ENCODE measurements around the gene CTF1.
"Not testable (repeated sequence)": the region's sequence is repeated elsewhere in the genome, so short reads cannot be mapped to it uniquely, and the experiment has no call there.

CTF1 gene

GRCh38 chr16:30930160-30930571 lies 33.8 kb downstream of the CTF1 start:
- no peak for DNase-seq (ENCODE audit: low read depth, low spot score)

DNA sequence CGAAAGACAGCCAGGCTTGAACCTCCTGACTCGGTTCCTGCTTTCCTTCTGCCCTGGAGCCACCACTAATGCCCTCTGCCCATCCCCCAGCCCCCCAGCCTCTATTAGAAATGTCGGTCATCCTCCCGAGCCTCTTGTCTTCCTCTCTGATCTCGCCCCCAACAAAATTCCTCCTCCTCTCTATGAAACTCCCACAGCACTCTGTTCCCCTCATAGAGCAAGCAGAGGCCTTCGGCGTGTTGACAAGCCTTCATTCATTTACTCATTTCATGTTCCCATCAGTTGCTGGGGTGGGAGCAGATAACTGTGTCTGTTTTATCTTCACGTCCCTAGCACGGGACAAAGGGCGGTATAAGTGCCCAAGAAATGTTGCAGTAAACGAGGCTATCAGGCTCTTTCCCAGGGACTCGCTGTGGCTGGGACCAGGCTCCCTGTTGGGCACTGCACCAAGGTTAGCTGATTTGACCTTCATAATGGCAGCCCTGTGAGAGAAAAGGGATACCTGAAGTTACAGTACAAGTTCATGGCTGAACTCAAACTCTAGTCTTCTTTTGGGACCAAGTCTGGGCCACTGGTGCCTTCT lies 34.7 kb downstream of the CTF1 start:
- no peak for DNase-seq (ENCODE audit: low read depth, low spot score)

DNA sequence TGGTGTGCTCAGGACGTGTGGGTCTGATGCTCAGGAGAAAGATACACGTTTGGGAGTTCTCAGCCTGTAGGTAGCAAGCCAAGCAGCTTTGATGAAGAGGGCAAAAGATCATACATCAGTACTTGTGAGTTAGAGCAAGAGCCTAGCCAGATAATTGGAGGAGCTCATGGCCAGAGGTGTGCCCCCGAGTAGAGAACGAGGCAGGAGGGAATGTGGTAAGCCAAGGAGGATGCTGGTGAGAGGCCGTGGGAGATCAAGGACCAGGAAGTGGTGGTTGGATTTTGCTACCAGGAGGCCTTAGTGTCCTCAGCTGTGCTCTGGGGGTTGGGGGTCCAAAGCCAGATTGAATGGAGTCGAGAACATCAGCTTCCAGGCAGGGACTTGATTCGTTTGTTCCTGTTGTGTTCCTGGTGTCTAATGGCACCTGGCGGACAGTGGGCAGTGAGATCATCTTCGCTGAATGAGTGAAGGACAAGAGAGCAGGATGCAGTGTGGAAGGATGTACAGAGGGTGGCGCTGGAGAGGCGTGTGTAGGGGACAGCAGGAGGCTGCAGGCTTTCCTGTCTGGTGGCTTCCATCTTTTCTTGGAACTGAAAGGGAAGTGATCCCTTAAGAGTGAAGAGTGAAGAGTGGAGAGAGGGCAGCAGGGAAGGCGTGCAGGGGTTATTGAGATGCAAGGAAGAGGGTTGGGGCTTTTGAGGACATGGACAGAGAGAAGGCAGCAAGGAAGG lies 38.6 kb downstream of the CTF1 start:
- no peak for DNase-seq (ENCODE audit: low read depth, low spot score)

DNA sequence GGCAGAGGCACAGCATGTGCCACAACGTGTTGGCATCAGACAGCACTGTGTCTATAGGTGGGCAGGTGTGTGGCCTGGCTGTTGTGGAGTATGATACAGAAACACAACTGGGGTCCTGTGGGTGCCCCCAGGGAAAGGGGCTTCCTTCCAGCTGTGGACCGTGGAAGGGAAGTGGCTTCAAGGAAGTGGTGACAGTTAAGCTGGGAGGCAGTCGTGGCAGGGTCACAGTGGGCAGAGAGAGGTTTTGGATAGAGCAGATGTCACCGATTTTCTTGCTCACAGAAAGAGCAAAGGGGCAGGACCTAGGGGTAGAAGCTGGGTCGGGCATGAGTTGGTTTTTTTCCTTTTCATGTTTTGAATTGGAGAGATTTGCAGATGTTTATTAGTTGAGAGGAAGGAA lies 41.3 kb downstream of the CTF1 start:
- DNase-seq (ENCODE audit: low read depth, low spot score): no peak

DNA sequence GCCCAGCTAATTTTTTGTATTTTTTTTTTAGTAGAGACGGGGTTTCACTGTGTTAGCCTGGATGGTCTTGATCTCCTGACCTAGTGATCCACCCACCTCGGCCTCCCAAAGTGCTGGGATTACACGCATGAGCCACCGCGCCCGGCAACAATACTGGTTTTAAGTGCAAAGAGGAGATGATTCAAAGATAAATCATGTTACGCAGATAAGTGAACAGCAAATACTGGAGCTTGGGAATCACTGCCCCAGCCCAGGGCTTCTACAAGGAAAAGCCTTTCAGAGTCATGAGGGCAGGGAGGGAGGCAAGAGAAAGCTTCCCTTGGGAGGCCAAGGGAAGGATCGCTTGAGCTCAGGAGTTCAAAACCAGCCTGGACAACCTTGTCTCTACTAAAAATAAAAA lies 43.2 kb downstream of the CTF1 start:
- not testable (repeated sequence) for DNase-seq (ENCODE audit: low read depth, low spot score)

GRCh38 chr16:30941600-30942425 lies 45.4 kb downstream of the CTF1 start:
- no peak for DNase-seq (ENCODE audit: low read depth, low spot score)

DNA sequence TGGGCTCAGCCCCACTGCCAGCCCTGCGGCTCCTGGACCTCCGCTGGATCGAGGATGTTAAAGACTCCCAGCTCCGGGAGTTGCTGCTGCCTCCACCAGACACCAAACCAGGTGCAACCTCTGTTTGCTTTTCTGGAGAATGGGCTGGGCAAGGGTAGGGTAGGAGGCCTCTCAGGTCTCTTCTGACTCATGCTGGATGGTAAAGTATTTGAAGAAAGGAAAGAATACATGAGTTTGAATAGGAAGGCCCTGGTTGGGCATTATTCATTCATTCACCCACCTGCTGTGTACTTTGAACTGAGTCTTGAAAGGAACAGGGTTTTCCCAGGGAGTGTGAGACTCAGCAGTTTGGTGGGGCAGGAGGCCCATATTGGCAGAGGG lies 46.0 kb downstream of the CTF1 start:
- no peak for DNase-seq (ENCODE audit: low read depth, low spot score)

- DNase-seq (ENCODE audit: low read depth, low spot score): no peak
These were observed 47.9 kb downstream of the CTF1 start for GRCh38 chr16:30944352-30944751.

DNA sequence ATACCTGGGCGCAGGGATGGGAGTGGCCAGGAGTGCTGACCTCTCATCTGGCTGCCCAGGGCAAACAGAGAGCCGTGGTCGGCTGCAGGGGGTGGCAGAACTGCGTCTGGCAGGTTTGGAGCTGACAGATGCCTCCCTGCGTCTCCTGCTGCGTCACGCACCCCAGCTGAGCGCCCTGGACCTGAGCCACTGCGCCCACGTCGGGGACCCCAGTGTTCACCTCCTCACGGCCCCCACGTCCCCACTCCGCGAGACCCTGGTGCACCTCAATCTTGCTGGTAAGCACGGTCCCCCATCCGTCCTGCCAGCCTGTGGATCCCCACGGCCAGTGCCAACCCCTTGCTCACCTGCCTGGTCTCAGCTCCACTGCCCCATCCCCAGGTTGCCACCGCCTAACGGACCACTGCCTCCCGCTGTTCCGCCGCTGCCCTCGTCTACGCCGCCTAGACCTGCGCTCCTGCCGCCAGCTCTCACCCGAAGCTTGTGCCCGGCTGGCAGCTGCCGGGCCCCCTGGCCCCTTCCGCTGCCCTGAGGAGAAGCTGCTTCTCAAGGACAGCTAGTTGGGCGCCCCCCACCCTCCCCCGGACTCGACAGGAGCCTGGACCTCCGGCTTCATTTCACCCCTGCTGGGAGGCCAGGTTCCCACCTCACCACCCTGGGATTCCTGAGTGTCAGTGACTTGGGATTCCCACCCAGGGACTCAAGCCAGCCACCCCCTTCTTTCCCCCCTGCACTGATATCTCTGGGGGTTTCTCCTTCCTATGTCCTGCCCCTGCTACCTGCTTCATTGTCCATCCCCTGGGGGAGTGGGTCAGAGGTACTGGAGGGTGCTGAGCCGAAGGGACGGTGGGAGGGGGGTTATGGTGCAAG lies 50.5 kb downstream of the CTF1 start:
- DNase-seq (ENCODE audit: low read depth, low spot score): no peak

- DNase-seq (ENCODE audit: low read depth, low spot score): no peak
These were observed 51.1 kb downstream of the CTF1 start for GRCh38 chr16:30947541-30947858.

- peak; percentile 93 for DNase-seq (ENCODE audit: low read depth, low spot score)
These were observed 51.6 kb downstream of the CTF1 start for GRCh38 chr16:30947859-30948666.

- DNase-seq (ENCODE audit: low read depth, low spot score): no peak
These were observed 52.5 kb downstream of the CTF1 start, which contains the start of gene ORAI3 for GRCh38 chr16:30948667-30949649. TSS of gene ORAI3 (plus strand) at chr16:30949068. CDS start at chr16:30949290, 222 bp downstream.

DNA sequence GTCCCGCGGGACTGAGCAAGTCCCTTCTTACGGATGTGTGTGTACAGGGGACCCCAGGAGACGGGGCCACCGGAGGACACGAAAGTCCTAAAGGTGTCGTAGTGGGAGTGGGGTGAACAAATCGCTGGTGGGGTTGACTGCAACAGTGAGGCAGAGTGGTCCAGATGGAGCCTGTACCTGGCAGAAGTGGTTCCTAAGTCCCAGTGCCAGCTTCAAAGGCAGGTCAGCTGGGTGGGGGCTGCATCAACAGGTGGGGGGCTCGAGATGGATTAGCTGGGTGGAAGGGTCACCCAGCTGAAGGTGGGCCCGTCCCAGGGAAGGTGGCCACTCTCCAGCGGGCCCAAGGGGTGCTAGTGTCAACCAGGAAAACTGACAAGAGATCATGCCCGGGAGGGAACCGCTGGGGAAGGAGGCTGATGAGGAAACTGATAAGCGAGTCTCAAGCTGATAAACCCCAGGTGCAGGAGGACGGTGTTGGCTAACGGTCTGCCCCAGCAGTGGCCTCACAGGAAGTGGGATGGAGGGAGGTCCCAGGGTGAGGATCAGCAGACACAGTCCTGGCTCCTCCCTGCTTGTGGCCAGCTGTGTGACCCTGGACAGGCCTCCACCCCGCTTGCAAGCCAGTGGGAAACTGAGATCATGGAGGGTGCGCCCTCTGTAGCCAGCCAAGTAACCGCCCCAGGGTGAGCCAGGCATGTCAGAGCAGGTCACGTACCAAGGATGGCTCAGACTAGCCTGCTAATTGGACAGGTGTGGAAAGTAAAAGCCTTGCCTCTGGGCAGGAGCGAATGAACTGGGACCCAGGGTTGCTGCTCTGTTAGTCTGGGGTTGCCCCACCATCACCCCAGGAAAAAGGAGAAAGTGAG lies 53.5 kb downstream of the CTF1 start:
- no peak for DNase-seq (ENCODE audit: low read depth, low spot score)

DNA sequence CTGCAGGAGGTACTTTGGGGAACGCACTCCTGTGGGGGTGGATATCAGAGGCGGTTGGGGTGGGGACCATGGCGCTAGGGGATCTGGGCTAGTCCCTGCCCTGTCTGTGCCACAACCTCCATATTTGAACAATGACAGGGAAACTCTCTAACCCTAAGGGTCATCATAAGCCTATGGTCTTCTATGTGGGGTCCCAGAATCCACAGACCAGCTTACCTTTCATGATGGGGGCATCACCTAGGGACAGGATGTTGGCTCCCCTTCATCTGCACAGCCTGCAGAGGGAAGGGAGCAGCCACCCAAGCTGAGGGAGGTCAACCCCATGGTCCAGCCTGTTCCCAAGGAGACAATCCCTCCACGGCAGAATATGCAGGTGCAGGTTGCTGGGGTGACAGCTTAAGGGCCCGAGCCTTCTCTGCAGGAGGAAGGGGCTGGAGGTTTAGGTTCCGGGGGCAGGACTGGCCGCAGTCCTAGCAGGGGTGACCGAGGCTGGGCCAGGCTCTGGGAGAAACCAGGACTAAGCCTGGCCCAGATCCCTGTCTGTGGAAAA lies 54.2 kb downstream of the CTF1 start:
- DNase-seq (ENCODE audit: low read depth, low spot score): no peak

DNA sequence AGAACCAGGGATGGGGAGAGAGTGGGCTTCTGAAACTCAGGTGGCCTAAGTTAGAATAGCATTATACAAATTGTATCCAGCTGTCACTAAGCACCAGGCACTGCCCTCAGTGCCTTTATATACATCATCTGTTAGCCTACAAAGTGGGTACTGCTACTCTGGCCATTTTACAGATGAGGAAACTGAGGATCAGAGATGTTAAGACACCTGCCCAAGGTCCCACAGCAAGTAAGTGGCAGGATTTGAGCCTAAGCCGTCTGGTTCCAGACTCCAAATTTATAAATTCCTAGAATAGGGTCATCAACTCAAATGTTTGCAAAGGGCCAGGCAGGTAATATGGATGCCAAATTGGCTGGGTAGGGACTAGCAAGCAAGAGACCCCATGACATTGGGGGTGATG lies 54.8 kb downstream of the CTF1 start:
- no peak for DNase-seq (ENCODE audit: low read depth, low spot score)

DNA sequence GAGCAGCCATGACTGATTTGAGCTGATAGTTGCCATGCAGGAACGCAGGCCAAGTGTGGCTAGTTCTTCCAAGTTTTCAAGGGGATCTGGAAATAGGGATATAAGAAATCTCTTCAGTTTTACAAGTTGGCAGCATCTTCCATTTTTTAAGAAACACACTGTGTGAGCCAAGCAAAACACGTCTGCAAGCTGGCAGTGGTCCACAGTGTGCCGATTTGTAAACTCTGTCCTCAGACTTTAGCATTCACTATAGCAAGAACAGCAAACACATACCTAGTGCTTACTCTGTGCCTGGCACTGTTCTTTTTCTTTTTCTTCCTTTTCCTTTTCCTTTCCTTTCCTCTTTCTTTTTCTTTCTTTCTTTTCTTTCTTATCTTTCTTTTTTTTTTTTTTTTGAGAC lies 55.3 kb downstream of the CTF1 start:
- no peak for DNase-seq (ENCODE audit: low read depth, low spot score)

GRCh38 chr16:30953111-30953510 lies 56.7 kb downstream of the CTF1 start:
- no peak for DNase-seq (ENCODE audit: low read depth, low spot score)
